ENCODE measurements around the gene COPZ1.

DNA sequence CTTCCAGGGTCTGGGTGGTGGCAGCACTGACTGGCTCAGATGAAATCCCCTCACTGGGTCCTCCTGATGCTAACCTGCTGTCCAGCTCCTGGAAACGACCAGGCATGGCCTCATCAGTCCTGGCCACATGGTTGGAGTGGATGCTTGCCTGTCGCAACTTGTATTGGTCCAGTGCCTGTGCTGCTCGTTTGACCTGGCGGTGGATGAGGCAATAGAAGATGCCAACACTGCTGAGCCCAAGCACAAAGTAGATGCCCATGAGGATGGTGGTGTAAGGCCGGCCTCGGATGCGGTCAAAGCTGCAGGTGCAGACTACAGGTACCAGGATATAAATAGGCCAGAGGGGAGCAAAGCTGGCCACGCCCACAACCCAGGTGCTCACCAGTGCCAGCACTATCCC lies 38.1 kb downstream of the COPZ1 start:
- TF ChIP-seq, protein P1, sequence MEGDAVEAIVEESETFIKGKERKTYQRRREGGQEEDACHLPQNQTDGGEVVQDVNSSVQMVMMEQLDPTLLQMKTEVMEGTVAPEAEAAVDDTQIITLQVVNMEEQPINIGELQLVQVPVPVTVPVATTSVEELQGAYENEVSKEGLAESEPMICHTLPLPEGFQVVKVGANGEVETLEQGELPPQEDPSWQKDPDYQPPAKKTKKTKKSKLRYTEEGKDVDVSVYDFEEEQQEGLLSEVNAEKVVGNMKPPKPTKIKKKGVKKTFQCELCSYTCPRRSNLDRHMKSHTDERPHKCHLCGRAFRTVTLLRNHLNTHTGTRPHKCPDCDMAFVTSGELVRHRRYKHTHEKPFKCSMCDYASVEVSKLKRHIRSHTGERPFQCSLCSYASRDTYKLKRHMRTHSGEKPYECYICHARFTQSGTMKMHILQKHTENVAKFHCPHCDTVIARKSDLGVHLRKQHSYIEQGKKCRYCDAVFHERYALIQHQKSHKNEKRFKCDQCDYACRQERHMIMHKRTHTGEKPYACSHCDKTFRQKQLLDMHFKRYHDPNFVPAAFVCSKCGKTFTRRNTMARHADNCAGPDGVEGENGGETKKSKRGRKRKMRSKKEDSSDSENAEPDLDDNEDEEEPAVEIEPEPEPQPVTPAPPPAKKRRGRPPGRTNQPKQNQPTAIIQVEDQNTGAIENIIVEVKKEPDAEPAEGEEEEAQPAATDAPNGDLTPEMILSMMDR (IDR thresholded peaks at IDR 0.05), result no peak
- no peak for TF ChIP-seq POLR2A (IDR thresholded peaks at IDR 0.05)

Data from thyroid gland (tissue), 4 donors.